ENCODE data around the gene HMOX1.

DNA sequence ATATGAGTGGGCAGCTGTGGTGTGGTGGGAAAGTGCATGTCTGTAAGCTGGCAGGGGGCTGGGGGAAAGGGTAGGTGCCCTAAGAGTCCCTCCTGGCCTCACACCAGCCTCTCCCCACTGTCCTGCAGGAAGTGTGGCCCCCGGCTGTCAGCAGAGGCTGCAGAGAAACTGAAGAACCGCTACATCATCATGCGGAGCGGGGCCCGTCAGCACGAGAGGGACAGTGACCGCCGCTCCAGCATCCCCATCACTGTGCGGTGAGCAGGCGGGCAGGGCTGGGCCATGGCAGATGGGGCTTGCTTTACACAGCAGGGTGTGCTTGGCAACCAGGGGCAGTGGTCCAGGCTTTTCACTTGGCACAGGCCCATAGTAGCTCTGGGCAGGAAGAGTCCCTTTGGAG lies 38.9 kb downstream of the HMOX1 start:
- TF ChIP-seq, protein P1, sequence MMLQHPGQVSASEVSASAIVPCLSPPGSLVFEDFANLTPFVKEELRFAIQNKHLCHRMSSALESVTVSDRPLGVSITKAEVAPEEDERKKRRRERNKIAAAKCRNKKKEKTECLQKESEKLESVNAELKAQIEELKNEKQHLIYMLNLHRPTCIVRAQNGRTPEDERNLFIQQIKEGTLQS (CRISPR knock-in tag; conservative IDR thresholded peaks at IDR 0.05), result no peak
- no peak for TF ChIP-seq NR3C1 (CRISPR knock-in tag; conservative IDR thresholded peaks at IDR 0.05; ENCODE audit: low read depth)
- TF ChIP-seq, protein P2, sequence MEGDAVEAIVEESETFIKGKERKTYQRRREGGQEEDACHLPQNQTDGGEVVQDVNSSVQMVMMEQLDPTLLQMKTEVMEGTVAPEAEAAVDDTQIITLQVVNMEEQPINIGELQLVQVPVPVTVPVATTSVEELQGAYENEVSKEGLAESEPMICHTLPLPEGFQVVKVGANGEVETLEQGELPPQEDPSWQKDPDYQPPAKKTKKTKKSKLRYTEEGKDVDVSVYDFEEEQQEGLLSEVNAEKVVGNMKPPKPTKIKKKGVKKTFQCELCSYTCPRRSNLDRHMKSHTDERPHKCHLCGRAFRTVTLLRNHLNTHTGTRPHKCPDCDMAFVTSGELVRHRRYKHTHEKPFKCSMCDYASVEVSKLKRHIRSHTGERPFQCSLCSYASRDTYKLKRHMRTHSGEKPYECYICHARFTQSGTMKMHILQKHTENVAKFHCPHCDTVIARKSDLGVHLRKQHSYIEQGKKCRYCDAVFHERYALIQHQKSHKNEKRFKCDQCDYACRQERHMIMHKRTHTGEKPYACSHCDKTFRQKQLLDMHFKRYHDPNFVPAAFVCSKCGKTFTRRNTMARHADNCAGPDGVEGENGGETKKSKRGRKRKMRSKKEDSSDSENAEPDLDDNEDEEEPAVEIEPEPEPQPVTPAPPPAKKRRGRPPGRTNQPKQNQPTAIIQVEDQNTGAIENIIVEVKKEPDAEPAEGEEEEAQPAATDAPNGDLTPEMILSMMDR (IDR thresholded peaks at IDR 0.05), result no peak

All from WTC11 (cell line).